HepG2 (cell line): ENCODE results near the gene NAV1. TPM values are rescaled to one million over a fixed set of nuclear protein-coding genes. Genes with fewer than 3 reads are reported as not detected.

Experiments used
- DNMT3B ChIP-seq: conservative IDR thresholded peaks from 2 replicates; pipeline ENCODE4 v1.6.1; 2016; ENCODE audit warnings: missing biosample characterization, control low read depth
- KLF6 ChIP-seq: IDR thresholded peaks from 2 replicates; pipeline ENCODE4 v1.8.0; 2016; ENCODE audit warnings: missing biosample characterization, missing genetic modification reagents
- REL ChIP-seq: sonication (generic); formaldehyde crosslinking; conservative IDR thresholded peaks from 2 replicates; pipeline ENCODE4 v1.8.0; 2022; ENCODE audit warnings: mild to moderate bottlenecking, missing genetic modification reagents, moderate library complexity
- STAT5B ChIP-seq: sonication (generic); formaldehyde crosslinking; IDR thresholded peaks from 2 replicates; pipeline ENCODE4 v1.4.0; 2020; ENCODE audit warnings: missing genetic modification reagents
- TP53 ChIP-seq: sonication (generic); formaldehyde crosslinking; conservative IDR thresholded peaks from 2 replicates; pipeline ENCODE4 v1.4.0; 2020; ENCODE audit warnings: missing genetic modification reagents
- polyA plus RNA-seq, 8 experiments: library from polyadenylated mRNA; depleted of rRNA in 3 of 8; stranded (reverse) in 7 of 8; unstranded in 1 of 8; fragments of >200 nt; fragmentation: Illumina TruSeq in 4 of 8; extraction: Trizol in 4 of 8; gene quantifications; 2 replicates each; pipeline versions ENCODE4 v1.2.1 to v1.2.3, GENCODE V29; 2011 to 2016; ENCODE audit warnings: low read depth in 4 of 8, missing spikeins in 1 of 8, mixed read lengths in 1 of 8; ENCODE audit not compliant: insufficient read depth in 1 of 8
- total RNA-seq, 5 experiments: library from RNA; depleted of rRNA; stranded (reverse); fragments of >200 nt; fragmentation: Illumina TruSeq; extraction: Trizol; gene quantifications; 2 replicates each; pipeline ENCODE4 v1.2.3, GENCODE V29; 2016; ENCODE audit warnings: low read depth in 1 of 5
- TF ChIP-seq, protein P1 (sequence below): sonication (generic); formaldehyde crosslinking; IDR thresholded peaks from 2 replicates; pipeline ENCODE4 v1.4.0; 2020; ENCODE audit warnings: missing genetic modification reagents
- TF ChIP-seq, protein P2 (sequence below): sonication (generic); formaldehyde crosslinking; IDR thresholded peaks from 2 replicates; pipeline ENCODE4 v1.9.0; 2021; ENCODE audit warnings: missing genetic modification reagents, borderline replicate concordance
- TF ChIP-seq, protein P3 (sequence below): sonication (generic); formaldehyde crosslinking; IDR thresholded peaks from 2 replicates; pipeline ENCODE4 v1.4.0; 2020; ENCODE audit warnings: missing genetic modification reagents
- TF ChIP-seq, protein P4 (sequence below): IDR thresholded peaks from 2 replicates; pipeline ENCODE4 v1.6.1; 2016; ENCODE audit warnings: missing compliant biosample characterization, missing genetic modification reagents, borderline replicate concordance

NAV1 gene
- total and polyA plus RNA-seq, 2 of the 13 experiments (the other 11 are each of a cell fraction or from before 2014, with no cell fraction given) = not detected

DNA sequence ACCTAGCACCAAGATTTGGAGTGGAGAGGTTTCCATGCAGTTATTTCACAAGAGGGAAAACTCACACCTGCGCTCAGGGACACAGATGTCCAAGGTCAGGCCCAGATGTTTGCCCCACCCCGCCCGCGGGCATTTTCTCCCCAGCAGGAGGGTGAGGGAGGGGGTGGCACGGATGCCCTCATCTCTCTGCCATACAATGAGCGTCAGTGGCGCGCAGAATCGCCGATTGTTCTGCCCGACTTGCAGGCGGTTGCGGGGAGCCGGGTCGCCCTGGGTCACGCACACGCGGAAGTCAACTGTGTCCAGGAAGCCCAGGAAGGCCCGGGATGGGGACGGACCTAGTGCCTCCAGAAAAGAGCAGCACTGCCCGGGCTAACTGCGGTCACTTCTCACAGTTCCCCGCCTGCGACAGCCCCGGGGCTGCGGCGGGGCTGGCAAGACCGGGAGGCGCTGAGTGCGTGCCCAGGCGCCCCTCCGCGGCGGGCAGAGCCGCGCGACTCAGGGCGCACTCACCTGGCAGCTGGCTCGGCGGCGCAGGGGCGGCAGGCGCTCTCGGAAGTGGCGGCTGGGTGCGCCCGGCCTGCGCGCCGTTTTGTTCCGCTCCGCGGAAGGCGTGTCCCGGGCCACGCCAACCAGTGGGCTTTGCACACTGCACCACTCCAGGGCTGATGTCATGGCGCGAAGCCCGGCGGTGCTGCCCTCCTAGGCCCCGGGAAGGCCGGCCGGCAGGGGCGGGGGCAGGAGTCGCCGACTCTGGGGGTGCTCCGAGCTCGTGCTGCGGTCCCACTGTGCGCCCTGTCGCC is 32.2 kb upstream of the NAV1 start, which contains the start of gene CSRP1 (continued):
- TF ChIP-seq KLF6 (no peak; the same call in 1 of the 2 replicates), DNMT3B (CRISPR knock-in tag) (no peak), STAT5B (CRISPR knock-in tag) (no peak), TP53 (no peak), REL (CRISPR knock-in tag) (no peak)
- TF ChIP-seq, protein P1, sequence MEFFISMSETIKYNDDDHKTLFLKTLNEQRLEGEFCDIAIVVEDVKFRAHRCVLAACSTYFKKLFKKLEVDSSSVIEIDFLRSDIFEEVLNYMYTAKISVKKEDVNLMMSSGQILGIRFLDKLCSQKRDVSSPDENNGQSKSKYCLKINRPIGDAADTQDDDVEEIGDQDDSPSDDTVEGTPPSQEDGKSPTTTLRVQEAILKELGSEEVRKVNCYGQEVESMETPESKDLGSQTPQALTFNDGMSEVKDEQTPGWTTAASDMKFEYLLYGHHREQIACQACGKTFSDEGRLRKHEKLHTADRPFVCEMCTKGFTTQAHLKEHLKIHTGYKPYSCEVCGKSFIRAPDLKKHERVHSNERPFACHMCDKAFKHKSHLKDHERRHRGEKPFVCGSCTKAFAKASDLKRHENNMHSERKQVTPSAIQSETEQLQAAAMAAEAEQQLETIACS (CRISPR knock-in tag) = no peak
- TF ChIP-seq, protein P2, sequence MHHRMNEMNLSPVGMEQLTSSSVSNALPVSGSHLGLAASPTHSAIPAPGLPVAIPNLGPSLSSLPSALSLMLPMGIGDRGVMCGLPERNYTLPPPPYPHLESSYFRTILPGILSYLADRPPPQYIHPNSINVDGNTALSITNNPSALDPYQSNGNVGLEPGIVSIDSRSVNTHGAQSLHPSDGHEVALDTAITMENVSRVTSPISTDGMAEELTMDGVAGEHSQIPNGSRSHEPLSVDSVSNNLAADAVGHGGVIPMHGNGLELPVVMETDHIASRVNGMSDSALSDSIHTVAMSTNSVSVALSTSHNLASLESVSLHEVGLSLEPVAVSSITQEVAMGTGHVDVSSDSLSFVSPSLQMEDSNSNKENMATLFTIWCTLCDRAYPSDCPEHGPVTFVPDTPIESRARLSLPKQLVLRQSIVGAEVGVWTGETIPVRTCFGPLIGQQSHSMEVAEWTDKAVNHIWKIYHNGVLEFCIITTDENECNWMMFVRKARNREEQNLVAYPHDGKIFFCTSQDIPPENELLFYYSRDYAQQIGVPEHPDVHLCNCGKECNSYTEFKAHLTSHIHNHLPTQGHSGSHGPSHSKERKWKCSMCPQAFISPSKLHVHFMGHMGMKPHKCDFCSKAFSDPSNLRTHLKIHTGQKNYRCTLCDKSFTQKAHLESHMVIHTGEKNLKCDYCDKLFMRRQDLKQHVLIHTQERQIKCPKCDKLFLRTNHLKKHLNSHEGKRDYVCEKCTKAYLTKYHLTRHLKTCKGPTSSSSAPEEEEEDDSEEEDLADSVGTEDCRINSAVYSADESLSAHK (CRISPR knock-in tag) = no peak
- TF ChIP-seq, protein P3, sequence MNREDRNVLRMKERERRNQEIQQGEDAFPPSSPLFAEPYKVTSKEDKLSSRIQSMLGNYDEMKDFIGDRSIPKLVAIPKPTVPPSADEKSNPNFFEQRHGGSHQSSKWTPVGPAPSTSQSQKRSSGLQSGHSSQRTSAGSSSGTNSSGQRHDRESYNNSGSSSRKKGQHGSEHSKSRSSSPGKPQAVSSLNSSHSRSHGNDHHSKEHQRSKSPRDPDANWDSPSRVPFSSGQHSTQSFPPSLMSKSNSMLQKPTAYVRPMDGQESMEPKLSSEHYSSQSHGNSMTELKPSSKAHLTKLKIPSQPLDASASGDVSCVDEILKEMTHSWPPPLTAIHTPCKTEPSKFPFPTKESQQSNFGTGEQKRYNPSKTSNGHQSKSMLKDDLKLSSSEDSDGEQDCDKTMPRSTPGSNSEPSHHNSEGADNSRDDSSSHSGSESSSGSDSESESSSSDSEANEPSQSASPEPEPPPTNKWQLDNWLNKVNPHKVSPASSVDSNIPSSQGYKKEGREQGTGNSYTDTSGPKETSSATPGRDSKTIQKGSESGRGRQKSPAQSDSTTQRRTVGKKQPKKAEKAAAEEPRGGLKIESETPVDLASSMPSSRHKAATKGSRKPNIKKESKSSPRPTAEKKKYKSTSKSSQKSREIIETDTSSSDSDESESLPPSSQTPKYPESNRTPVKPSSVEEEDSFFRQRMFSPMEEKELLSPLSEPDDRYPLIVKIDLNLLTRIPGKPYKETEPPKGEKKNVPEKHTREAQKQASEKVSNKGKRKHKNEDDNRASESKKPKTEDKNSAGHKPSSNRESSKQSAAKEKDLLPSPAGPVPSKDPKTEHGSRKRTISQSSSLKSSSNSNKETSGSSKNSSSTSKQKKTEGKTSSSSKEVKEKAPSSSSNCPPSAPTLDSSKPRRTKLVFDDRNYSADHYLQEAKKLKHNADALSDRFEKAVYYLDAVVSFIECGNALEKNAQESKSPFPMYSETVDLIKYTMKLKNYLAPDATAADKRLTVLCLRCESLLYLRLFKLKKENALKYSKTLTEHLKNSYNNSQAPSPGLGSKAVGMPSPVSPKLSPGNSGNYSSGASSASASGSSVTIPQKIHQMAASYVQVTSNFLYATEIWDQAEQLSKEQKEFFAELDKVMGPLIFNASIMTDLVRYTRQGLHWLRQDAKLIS (CRISPR knock-in tag) = no peak
- TF ChIP-seq, protein P4, sequence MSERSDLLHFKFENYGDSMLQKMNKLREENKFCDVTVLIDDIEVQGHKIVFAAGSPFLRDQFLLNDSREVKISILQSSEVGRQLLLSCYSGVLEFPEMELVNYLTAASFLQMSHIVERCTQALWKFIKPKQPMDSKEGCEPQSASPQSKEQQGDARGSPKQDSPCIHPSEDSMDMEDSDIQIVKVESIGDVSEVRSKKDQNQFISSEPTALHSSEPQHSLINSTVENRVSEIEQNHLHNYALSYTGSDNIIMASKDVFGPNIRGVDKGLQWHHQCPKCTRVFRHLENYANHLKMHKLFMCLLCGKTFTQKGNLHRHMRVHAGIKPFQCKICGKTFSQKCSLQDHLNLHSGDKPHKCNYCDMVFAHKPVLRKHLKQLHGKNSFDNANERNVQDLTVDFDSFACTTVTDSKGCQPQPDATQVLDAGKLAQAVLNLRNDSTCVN = no peak
